Activated T-helper 1 cell treated with anti-CD3 and anti-CD28 coated beads, Interleukin-12 subunit alpha, Interleukin-12 subunit beta, Interleukin-2, Interleukin-4 antibody, amounts not matched to agents 30 ng/mL and 10 ng/mL and 1 ng/mL, durations not matched to agents 14 hours and 24 hours and 36 hours (primary cell): ENCODE measurements around the gene SMG6. TPM values are rescaled to one million over a fixed set of nuclear protein-coding genes. Genes with fewer than 3 reads are reported as not detected.
A peak's percentile ranks its signal among the peaks of the same experiment; 100 is the strongest.
"Not testable (repeated sequence)": the region's sequence is repeated elsewhere in the genome, so short reads cannot be mapped to it uniquely, and the experiment has no call there.

ENCODE experiments used
- DNase-seq: peaks from one replicate; pipeline ENCODE4 v3.0.0; 2021; ENCODE audit warnings: low spot score
- H3K27ac Mint-ChIP-seq: one replicate; pipeline ENCODE4 v1.8.0; 2021; ENCODE audit warnings: mild to moderate bottlenecking, mixed read lengths
- H3K27me3 Mint-ChIP-seq: one replicate; pipeline ENCODE4 v1.8.0; 2022; ENCODE audit warnings: mild to moderate bottlenecking, moderate library complexity, mixed read lengths; ENCODE audit not compliant: insufficient read depth
- H3K36me3 Mint-ChIP-seq: one replicate; pipeline ENCODE4 v1.8.0; 2021; ENCODE audit warnings: low read depth, mixed read lengths
- H3K4me1 Mint-ChIP-seq: one replicate; pipeline ENCODE4 v1.8.0; 2021; ENCODE audit warnings: low read depth, mixed read lengths
- H3K4me3 Mint-ChIP-seq: one replicate; pipeline ENCODE4 v1.8.0; 2021; ENCODE audit warnings: mild to moderate bottlenecking, moderate library complexity, mixed read lengths
- H3K9me3 Mint-ChIP-seq: one replicate; pipeline ENCODE4 v1.8.0; 2021; ENCODE audit warnings: mixed read lengths
- intact Hi-C: fragments of 100-400 bp; cut with micrococcal nuclease; formaldehyde crosslinking; loops from one replicate; pipeline ENCODE4 v1.15.1; 2024
- total RNA-seq: library from RNA; stranded (reverse); gene quantifications from 2 replicates; pipeline ENCODE4 v1.2.3, GENCODE V29; 2022

Gene SMG6
- total RNA-seq, 1 donor from 2014 or later = 39.5 TPM

DNA sequence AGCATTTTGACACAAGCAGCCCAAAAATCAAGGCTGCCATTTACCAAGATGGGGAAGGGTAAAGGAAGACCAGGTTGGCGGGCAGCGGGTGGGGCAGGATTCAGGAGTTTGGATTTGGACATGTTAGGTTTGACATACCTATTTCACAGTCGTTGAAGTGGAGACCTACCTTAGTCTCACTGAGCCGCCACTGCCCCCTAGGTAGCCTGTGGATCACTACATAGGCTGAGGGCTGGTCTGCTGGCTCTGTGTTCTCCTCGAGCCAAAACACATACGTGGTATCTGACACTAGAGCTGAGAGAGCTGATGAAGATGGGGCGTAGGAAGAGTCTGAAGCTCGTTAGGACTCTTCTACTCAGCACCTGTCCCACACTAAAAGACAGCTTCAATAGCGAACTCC lies 133.6 kb downstream of the SMG6 start:
- no peak overlapping the region for H3K27ac Mint-ChIP-seq
- intact Hi-C loops = no loop called here
- no peaks in the 10 kb centered on the region for H3K27me3 Mint-ChIP-seq
- DNase-seq = no peak
- peaks cover 39% of the 10 kb centered on the region for H3K36me3 Mint-ChIP-seq
- peaks cover 7% of the 10 kb centered on the region for H3K4me1 Mint-ChIP-seq
- no peak overlapping the region for H3K4me3 Mint-ChIP-seq
- H3K9me3 Mint-ChIP-seq = no peaks in the 10 kb centered on the region

DNA sequence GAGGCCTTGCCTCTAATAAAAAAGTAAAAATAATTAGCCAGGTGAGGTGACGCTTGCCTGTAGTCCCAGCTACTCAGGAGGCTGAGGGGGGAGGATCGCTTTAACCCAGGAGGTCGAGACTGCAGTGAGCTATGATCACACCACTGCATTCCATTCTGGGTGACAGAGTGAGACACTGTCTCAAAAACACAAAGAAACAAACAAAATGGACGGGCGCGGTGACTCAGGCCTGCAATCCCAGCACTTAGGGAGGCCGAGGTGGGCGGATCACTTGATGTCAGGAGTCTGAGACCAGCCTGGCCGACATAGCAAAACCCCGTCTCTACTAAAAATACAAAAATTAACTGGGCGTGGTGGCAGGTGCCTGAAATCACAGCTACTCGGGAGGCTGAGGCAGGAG lies 137.9 kb downstream of the SMG6 start:
- H3K27me3 Mint-ChIP-seq, intact Hi-C loops, H3K4me1 Mint-ChIP-seq, H3K27ac Mint-ChIP-seq, H3K4me3 Mint-ChIP-seq, H3K9me3 Mint-ChIP-seq, DNase-seq: not testable (repeated sequence)
- H3K36me3 Mint-ChIP-seq = peaks cover 28% of the 10 kb centered on the region

DNA sequence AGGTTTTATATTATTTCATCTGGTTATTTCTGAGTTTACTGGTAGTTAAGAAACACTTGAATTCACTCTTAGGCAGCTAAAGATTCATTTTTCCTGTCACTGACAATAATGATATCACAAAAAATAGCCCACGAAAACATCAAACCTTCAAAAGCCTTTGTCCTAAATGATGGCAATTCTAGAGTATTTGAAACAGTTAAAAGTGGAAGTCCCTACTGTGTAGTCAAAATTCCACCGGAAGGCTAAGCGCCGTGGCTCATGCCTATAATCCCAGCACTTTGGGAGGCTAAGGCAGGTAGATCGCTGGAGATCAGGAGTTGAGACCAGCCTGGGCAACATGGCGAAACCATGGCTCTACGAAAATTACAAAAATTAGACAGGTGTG lies 145.2 kb downstream of the SMG6 start:
- H3K9me3 Mint-ChIP-seq = no peaks in the 10 kb centered on the region
- peaks cover 25% of the 10 kb centered on the region for H3K4me1 Mint-ChIP-seq
- no peak overlapping the region for H3K27ac Mint-ChIP-seq

DNA sequence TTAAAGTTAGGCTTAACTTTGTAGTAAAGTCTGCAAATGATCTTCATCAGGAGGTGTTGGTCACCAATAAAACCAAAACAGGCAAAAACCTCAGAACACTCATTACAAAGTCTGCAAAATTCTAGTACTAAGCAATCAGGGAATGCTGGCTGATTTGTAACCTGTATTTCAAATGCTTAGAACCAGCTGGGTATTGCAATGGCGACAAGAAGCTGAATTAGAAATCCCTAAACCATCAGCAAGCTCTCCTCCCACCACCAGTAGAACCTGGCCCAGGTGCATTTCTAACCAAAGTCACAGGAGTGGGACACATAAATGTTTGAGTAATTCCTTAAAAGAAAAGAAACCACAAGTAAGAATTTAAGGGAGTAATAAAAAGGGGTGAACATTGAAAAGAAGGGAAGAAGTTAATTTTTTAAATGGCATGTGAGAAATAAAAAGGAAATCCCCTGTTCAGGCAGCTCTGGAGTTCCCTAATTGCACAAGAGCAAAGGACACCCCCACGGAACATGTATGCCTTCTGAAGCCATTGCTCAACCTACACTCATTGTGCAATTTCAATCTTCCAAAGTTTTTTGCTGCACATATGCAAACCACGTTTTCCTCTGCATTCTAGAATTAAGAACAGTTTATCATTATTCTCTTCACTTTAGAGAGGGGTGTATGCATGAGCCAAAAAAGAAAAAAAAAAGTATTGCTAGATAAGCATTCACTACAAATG lies 145.8 kb downstream of the SMG6 start:
- no peak overlapping the region for H3K4me3 Mint-ChIP-seq
- DNase-seq = no peak
- H3K27ac Mint-ChIP-seq = peak overlapping the region; percentile 56
- peaks cover 26% of the 10 kb centered on the region for H3K36me3 Mint-ChIP-seq
- no peaks in the 10 kb centered on the region for H3K9me3 Mint-ChIP-seq
- H3K4me1 Mint-ChIP-seq = peaks cover 25% of the 10 kb centered on the region
- intact Hi-C loops = loop anchor here (5.0 kb wide), 1 partner anchor 71 kb away; no protein-coding TSS in a partner anchor
- H3K27me3 Mint-ChIP-seq = no peaks in the 10 kb centered on the region

More for the DNA sequence above, 145.2 kb downstream of the SMG6 start:
- intact Hi-C loops = loop anchor here (5.0 kb wide), 1 partner anchor 71 kb away; no protein-coding TSS in a partner anchor
- Mint-ChIP-seq H3K36me3 (peaks cover 26% of the 10 kb centered on the region), H3K27me3 (no peaks in the 10 kb centered on the region), H3K4me3 (no peak overlapping the region)
- DNase-seq = no peak

DNA sequence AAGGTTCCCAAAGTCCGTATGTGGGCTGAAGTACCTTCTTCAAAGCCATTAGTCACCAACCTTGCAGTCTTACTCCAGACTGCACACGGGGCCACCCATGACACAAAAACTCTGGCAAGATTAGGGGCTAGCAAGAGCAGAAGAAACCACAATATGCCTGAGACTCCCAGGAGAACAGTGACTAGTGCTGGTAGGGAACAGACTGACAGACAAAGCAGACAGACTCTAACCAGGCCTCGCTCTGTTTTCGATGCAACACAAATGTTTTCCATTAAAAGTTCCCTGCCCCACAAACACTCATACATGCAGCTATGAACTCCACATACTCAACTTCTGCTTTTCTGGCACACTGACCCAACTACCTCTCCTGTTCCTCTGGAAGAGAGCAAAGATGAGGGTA lies 146.5 kb downstream of the SMG6 start:
- Mint-ChIP-seq H3K4me3 (no peak overlapping the region), H3K4me1 (peaks cover 25% of the 10 kb centered on the region), H3K9me3 (no peaks in the 10 kb centered on the region), H3K36me3 (peaks cover 29% of the 10 kb centered on the region), H3K27me3 (no peaks in the 10 kb centered on the region), H3K27ac (peak overlapping the region; percentile 1)
- intact Hi-C loops = loop anchor here (5.0 kb wide), 1 partner anchor 70 kb away; no protein-coding TSS in a partner anchor
- no peak for DNase-seq

DNA sequence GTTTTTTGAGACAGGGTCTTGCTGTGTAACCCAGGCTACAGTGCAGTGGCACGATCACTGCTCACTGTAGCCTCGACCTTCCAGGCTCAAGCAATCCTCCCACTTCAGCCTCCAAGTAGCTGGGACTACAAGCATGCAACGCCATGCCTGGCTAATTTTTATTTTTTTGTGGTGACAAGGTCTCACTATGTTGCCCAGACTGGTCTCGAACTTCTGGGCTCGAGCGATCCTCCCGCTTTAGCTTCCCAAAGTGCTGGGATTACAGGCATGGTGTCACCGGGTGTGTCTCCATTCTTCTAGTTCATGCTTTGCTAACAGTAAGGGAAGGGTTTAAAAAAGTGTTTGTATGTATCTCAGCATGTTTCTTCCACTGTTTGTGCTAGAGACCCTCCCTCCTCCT lies 146.9 kb downstream of the SMG6 start:
- no peak overlapping the region for H3K4me3 Mint-ChIP-seq
- H3K4me1 Mint-ChIP-seq = peaks cover 25% of the 10 kb centered on the region
- H3K9me3 Mint-ChIP-seq = no peaks in the 10 kb centered on the region
- peak overlapping the region; percentile 1 for H3K27ac Mint-ChIP-seq
- H3K36me3 Mint-ChIP-seq = peaks cover 29% of the 10 kb centered on the region
- DNase-seq = no peak
- intact Hi-C loops = loop anchor here (5.0 kb wide), 1 partner anchor 69 kb away; no protein-coding TSS in a partner anchor
- H3K27me3 Mint-ChIP-seq = no peaks in the 10 kb centered on the region

DNA sequence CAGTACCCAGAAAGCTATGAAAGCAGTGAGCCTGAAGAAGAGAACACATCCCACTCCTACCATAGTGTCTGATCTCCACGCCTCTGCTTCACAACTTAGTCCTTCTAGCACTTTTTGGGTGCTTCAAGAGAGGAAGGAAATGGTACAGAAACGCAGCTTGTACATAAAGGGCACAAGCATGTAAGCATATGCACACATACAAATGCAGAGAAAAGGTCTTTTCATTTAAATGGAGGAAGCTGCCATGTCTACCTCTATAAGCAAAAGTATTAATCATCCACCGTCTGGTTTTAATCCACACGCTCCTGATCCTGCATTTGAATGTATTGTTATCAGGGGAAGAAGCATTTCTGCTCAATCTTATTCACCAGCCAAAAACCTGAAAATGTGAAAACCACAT lies 148.0 kb downstream of the SMG6 start:
- Mint-ChIP-seq H3K27ac (peak overlapping the region; percentile 42), H3K27me3 (no peaks in the 10 kb centered on the region), H3K4me3 (no peak overlapping the region), H3K9me3 (no peaks in the 10 kb centered on the region), H3K4me1 (peaks cover 33% of the 10 kb centered on the region), H3K36me3 (peaks cover 27% of the 10 kb centered on the region)
- DNase-seq = no peak
- intact Hi-C loops = loop anchor here (1.0 to 5.0 kb wide), 2 partner anchors 40 to 68 kb away; no protein-coding TSS in a partner anchor

DNA sequence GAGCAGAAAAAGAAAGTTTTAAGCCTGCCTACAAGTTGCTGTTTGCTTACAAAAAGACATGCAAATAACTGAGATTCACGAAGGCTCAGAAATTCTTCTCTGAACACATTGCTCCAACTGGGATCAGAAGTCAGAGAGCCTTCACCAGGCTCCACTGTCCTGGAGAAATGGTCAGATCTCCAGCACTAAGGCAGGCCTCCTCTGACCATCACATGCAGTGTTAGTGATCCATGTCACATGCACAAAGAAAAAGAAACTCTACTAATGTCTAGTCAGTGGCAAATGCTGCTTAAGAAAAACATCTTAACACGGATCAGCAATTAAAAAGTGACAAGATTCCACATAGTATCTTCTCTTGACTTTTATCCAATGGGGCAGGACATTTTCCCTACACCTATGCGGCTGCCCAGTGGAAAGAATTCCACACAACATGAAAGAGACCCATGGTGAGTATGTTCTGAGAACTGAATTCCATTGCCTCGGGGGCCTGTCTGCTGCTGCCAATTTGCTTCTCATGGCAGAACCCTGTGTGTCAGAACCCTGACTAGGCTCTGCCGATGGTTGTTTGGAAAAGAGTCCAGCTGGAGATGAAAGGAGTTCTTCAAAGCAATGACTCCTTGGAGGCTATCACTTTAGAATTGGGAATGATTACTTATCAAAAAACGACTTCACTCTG lies 152.1 kb downstream of the SMG6 start:
- Mint-ChIP-seq H3K36me3 (peaks cover 31% of the 10 kb centered on the region), H3K27me3 (no peaks in the 10 kb centered on the region), H3K9me3 (no peaks in the 10 kb centered on the region), H3K4me1 (peaks cover 18% of the 10 kb centered on the region), H3K4me3 (no peak overlapping the region), H3K27ac (no peak overlapping the region)
- intact Hi-C loops = no loop called here
- no peak for DNase-seq

DNA sequence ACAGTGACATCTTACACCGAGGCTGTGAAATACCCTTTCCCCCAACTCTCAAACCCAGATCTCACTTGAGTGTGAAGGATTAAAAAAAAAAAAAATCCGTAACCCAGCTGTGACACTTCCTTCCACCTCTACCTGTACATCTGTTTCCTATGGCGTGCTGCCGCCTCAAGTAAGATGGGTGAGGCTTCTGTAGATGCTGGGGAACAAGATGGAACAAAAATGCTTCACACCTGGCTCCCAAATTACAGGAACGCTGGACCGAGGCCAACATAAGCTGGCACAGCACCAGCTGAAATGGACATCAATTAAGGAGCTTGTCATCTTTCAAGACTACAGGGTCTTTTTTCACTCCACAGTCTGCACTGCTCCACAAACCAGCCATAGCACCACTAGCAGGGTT lies 152.8 kb downstream of the SMG6 start:
- Mint-ChIP-seq H3K27ac (no peak overlapping the region), H3K36me3 (peaks cover 32% of the 10 kb centered on the region), H3K27me3 (no peaks in the 10 kb centered on the region), H3K4me3 (no peak overlapping the region), H3K9me3 (no peaks in the 10 kb centered on the region), H3K4me1 (peaks cover 25% of the 10 kb centered on the region)
- DNase-seq = no peak
- intact Hi-C loops = no loop called here

DNA sequence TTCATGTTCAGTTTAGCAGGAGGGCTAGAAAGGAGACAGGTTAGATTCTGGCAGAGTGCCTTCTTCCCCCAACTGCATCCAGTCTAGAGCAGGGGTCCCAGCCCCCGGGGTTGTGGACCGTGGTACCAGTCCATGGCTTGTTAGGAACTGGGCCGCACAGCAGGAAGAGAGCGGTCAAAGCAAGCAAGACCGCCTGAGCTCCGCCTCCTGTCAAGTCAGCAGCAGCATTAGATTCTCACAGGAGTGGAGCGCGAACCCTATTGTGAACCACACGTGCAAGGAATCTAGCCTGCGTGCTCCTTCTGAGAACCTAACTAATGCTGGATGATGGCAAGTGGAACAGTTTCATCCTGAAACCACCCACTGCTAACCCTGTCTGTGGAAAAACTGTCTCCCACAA lies 153.7 kb downstream of the SMG6 start:
- peaks cover 26% of the 10 kb centered on the region for H3K36me3 Mint-ChIP-seq
- H3K4me1 Mint-ChIP-seq = peaks cover 19% of the 10 kb centered on the region
- intact Hi-C loops = no loop called here
- no peaks in the 10 kb centered on the region for H3K27me3 Mint-ChIP-seq
- no peak overlapping the region for H3K4me3 Mint-ChIP-seq
- H3K27ac Mint-ChIP-seq = no peak overlapping the region
- no peaks in the 10 kb centered on the region for H3K9me3 Mint-ChIP-seq
- DNase-seq = no peak

DNA sequence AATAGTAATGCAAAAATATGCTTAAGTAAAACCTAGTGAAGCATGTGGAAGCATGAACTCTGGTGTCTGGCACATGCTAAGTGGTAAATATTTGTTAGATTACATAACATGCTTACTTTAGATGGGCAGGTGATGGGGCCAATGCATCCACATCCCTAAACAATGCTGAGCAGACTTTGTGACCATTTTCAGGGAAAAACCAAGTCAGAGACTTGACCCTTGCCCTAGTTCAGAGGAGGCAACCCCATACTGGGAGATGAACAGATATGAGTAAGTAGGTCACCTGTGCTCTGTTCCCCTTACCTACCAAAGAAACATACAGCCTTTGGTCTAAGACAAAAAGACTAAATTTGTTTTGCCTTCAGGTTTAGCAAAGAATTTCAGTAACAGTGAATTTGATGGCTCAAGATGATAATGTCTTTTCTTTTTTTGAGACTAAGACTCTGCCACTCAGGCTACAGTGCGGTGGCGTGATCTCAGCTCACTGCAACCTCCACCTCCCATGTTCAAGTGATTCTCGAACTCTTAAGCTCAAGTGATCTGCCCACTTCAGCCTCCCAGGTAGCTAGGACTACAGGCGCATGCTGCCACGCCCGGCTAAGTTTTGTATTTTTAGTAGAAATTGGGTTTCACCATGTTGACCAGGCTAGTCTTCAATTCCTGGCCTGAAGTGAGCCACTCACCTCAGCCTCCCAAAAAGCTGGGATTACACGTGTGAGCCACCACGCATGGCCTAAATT lies 157.3 kb downstream of the SMG6 start:
- H3K4me3 Mint-ChIP-seq = no peak overlapping the region
- peaks cover 25% of the 10 kb centered on the region for H3K4me1 Mint-ChIP-seq
- H3K27me3 Mint-ChIP-seq = no peaks in the 10 kb centered on the region
- peaks cover 22% of the 10 kb centered on the region for H3K36me3 Mint-ChIP-seq
- no peak overlapping the region for H3K27ac Mint-ChIP-seq
- no peak for DNase-seq
- intact Hi-C loops = no loop called here
- no peaks in the 10 kb centered on the region for H3K9me3 Mint-ChIP-seq

DNA sequence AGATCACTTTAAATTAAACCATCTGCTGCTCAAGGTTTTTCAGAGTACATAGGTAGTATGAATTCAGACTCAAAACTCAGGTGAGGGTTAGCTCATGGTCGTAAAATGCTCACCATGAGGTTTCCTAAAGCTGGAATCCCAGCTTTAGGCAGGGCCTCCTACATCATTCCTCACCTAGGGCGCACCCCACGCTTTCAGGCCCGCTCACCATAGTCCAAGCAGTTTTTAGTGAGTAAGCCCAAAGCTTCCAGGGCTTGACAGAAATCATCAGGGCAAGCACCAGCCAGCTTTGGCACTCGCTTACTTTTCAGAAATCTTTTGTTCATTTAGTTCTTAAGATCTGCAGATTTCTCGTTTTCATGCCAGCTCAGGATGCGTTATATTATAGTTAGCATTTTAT lies 158.9 kb downstream of the SMG6 start:
- Mint-ChIP-seq H3K4me3 (no peak overlapping the region), H3K9me3 (no peaks in the 10 kb centered on the region), H3K27ac (no peak overlapping the region), H3K27me3 (no peaks in the 10 kb centered on the region), H3K36me3 (peaks cover 22% of the 10 kb centered on the region), H3K4me1 (peaks cover 15% of the 10 kb centered on the region)
- no peak for DNase-seq
- intact Hi-C loops = no loop called here

DNA sequence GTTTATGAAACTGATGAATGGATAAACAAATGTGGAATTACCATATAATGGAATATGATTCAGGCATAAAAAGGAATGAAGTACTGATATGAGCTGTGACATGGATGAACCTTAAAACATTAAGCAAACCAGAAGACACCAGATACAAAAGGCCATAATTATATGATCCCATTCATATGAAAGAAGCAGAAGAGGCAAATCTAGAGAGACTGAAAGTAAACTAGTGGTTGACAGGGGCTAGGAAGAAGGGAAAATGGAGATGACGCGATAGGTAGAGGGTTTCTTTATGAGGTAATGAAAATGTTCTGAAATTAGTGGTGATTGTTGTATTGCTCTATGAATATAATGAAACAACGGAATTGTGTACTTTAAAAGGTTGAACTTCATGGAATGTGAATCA lies 160.3 kb downstream of the SMG6 start:
- no peak for DNase-seq
- intact Hi-C loops = no loop called here
- H3K27ac Mint-ChIP-seq = no peak overlapping the region
- no peaks in the 10 kb centered on the region for H3K9me3 Mint-ChIP-seq
- H3K4me1 Mint-ChIP-seq = peaks cover 23% of the 10 kb centered on the region
- no peak overlapping the region for H3K4me3 Mint-ChIP-seq
- H3K36me3 Mint-ChIP-seq = peaks cover 15% of the 10 kb centered on the region
- H3K27me3 Mint-ChIP-seq = no peaks in the 10 kb centered on the region
